ENCODE results near the gene NANOS3.
"Not testable (repeated sequence)": the region's sequence is repeated elsewhere in the genome, so short reads cannot be mapped to it uniquely, and the experiment has no call there.

NANOS3 gene

DNA sequence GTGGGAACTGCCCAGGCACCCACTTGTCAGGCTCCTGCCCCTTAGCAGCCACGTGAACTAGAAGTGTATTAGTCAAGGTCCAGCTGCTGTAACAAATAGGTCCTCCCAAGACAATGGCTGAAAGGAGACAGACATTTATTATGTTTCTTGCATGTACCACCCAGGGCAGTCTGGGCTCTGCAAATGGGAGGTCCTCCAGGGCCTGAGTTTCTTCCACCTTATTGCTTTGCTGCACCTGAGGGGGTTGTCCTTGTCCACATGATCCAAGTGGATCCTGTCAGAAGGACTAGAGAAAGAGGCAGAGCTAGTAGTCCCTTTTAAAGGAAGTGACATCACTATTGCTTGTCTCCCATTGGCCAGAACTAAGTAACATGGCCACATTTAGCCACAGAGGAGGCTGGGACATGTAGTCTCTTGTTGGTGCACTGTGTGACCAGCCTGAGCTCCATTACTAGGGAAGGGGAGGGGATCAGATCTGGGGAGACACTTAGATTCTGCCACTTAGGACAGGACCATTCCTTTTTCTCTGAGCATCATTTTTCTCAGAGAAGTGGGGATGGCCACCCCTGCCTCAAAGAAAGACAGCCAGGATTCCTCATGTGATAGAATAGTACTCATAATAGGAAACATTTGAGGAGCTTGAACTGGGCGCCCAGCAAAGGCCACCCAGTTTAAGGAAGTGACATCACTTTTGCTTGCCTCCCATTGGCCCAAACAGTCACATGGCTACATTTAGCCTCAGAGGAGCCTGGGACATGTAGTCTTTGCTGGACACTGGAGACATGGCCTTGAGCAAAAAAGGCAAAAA lies 44.2 kb downstream of the NANOS3 start:
- DNase-seq (ENCODE audit: low read depth in 3 of 3), result no peak

- DNase-seq (ENCODE audit: low read depth in 3 of 3), result not testable (repeated sequence)
Observed at GRCh38 chr19:13922118-13922517, 45.2 kb downstream of the NANOS3 start.

DNA sequence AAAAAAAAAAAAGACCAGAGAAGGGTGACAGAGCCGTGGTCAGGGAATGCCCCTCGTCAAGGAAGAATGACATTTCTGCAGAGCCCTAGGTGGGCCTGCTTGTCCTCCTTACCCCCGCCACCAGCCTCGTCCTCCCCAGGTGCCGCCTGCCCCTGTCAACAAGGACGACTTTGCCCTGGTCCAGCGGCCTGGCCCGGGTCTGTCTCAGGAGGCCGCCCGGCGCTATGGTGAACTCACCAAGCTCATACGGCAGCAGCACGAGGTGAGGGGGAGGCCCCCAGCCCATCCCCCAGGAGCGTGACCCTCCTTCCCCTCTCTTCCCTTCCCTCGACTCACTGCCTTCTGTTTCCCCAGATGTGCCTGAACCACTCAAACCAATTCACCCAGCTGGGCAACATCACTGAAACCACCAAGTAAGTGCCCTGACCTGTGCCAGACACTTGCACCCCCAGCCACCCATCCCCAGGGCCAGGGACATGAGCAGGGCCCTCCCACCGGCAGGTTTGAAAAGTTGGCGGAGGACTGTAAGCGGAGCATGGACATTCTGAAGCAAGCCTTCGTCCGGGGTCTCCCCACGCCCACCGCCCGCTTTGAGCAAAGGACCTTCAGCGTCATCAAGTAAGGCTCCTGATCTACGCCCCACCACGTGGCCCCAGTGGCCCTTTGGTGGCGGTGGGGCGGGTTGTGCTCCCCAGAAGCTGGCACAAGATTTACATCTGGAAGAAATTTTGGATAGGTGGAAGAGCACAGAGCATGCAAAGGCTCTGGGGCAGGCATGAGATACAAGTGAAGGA lies 46.5 kb downstream of the NANOS3 start:
- DNase-seq (ENCODE audit: low read depth in 3 of 3), result no peak

- no peak for DNase-seq (ENCODE audit: low read depth in 3 of 3)
Observed at GRCh38 chr19:13926010-13926409, 49.1 kb downstream of the NANOS3 start.

- DNase-seq (ENCODE audit: low read depth in 3 of 3), result no peak
Observed at GRCh38 chr19:13926715-13927114, 49.8 kb downstream of the NANOS3 start.

GRCh38 chr19:13929340-13929739 lies 52.4 kb downstream of the NANOS3 start:
- no peak for DNase-seq (ENCODE audit: low read depth in 3 of 3)

- no peak for DNase-seq (ENCODE audit: low read depth in 3 of 3)
Observed at GRCh38 chr19:13929956-13930355, 53.0 kb downstream of the NANOS3 start.
